ENCODE data around the gene P2RY8. TPM values are rescaled to one million over a fixed set of nuclear protein-coding genes. Genes with fewer than 3 reads are reported as not detected.
"Not testable (repeated sequence)": the region's sequence is repeated elsewhere in the genome, so short reads cannot be mapped to it uniquely, and the experiment has no call there.

Gene P2RY8
- polyA plus RNA-seq, 1 donor: 1.9 TPM

- DNase-seq: no peak
Measured at GRCh38 chrX:1463581-1463980, 73.4 kb downstream of the P2RY8 start.

- no peak for DNase-seq
Measured at GRCh38 chrX:1462596-1463251, 74.3 kb downstream of the P2RY8 start.

- DNase-seq: no peak
Measured at GRCh38 chrX:1462110-1462509, 74.9 kb downstream of the P2RY8 start.

GRCh38 chrX:1455948-1456280, 81.1 kb downstream of the P2RY8 start:
- DNase-seq: no peak

GRCh38 chrX:1453951-1454785, 82.8 kb downstream of the P2RY8 start:
- DNase-seq: peak; percentile 87

GRCh38 chrX:1453395-1453783, 83.6 kb downstream of the P2RY8 start:
- no peak for DNase-seq

- peak; percentile 98 for DNase-seq
Measured at GRCh38 chrX:1452516-1453394, 84.2 kb downstream of the P2RY8 start, which contains the start of gene ASMTL. Gene ASMTL, minus strand, starts transcription at chrX:1452909. Its CDS starts 69 bp downstream, at chrX:1452840.

- DNase-seq: no peak
Measured at GRCh38 chrX:1451661-1452515, 85.1 kb downstream of the P2RY8 start.

- no peak for DNase-seq
Measured at GRCh38 chrX:1451251-1451660, 85.7 kb downstream of the P2RY8 start.

GRCh38 chrX:1450361-1451161, 86.4 kb downstream of the P2RY8 start:
- DNase-seq: no peak

GRCh38 chrX:1449823-1450149, 87.2 kb downstream of the P2RY8 start:
- DNase-seq: no peak

- no peak for DNase-seq
Measured at GRCh38 chrX:1449036-1449822, 87.8 kb downstream of the P2RY8 start.

- DNase-seq: not testable (repeated sequence)
Measured at GRCh38 chrX:1448573-1449001, 88.4 kb downstream of the P2RY8 start.

- DNase-seq: not testable (repeated sequence)
Measured at GRCh38 chrX:1447969-1448572, 88.9 kb downstream of the P2RY8 start.

GRCh38 chrX:1446984-1447968, 89.7 kb downstream of the P2RY8 start:
- DNase-seq: not testable (repeated sequence)

GRCh38 chrX:1444561-1445500, 92.2 kb downstream of the P2RY8 start:
- DNase-seq: no peak

GRCh38 chrX:1443496-1444075, 93.4 kb downstream of the P2RY8 start:
- DNase-seq: no peak
